Liver (tissue), 9 donors: ENCODE data around the gene MEOX2. TPM values are rescaled to one million over a fixed set of nuclear protein-coding genes. Genes with fewer than 3 reads are reported as not detected.

ENCODE experiments used
- DNase-seq: peaks from one replicate; pipeline ENCODE4 v3.0.0-alpha.2; 2017; ENCODE audit warnings: low spot score
- H3K27ac ChIP-seq, 2 donors: one replicate each; pipeline ENCODE4 v1.7.0; 2013; ENCODE audit warnings: inconsistent platforms in 2 of 2, low read length in 2 of 2, control low read depth in 1 of 2, low read depth in 1 of 2, mild to moderate bottlenecking in 1 of 2
- H3K27me3 ChIP-seq, 4 donors: one replicate each; pipeline versions ENCODE4 v1.6.1 to v1.7.0; 2013; ENCODE audit warnings: low read length in 3 of 4, inconsistent platforms in 1 of 4, mild to moderate bottlenecking in 1 of 4, moderate library complexity in 1 of 4; ENCODE audit not compliant: control insufficient read depth in 4 of 4, insufficient read depth in 4 of 4
- H3K36me3 ChIP-seq, 4 donors: one replicate each; pipeline versions ENCODE4 v1.6.1 to v1.7.0; 2013; ENCODE audit warnings: low read length in 3 of 4, mild to moderate bottlenecking in 3 of 4, low read depth in 1 of 4, moderate library complexity in 1 of 4; ENCODE audit not compliant: control insufficient read depth in 4 of 4, insufficient read depth in 3 of 4
- H3K4me1 ChIP-seq, 4 donors: one replicate each; pipeline versions ENCODE4 v1.6.1 to v1.7.0; 2013; ENCODE audit warnings: low read length in 3 of 4, mild to moderate bottlenecking in 3 of 4, moderate library complexity in 1 of 4; ENCODE audit not compliant: control insufficient read depth in 4 of 4, insufficient read depth in 4 of 4
- H3K4me3 ChIP-seq, 3 donors: one replicate each; pipeline versions ENCODE4 v1.6.1 to v1.7.0; 2013; ENCODE audit warnings: low read length in 3 of 3, control low read depth in 1 of 3, low read depth in 1 of 3, mild to moderate bottlenecking in 1 of 3
- H3K9ac ChIP-seq, 2 donors: one replicate each; pipeline ENCODE4 v1.7.0; 2013; ENCODE audit warnings: low read length in 2 of 2, mild to moderate bottlenecking in 2 of 2, moderate library complexity in 2 of 2, control low read depth in 1 of 2, low read depth in 1 of 2
- H3K9me3 ChIP-seq, 4 donors: one replicate each; pipeline versions ENCODE4 v1.6.1 to v1.7.0; 2013; ENCODE audit warnings: low read length in 3 of 4; ENCODE audit not compliant: control insufficient read depth in 4 of 4
- ATF3 ChIP-seq: IDR thresholded peaks from 2 replicates; pipeline ENCODE4 v1.6.1; 2016; ENCODE audit warnings: antibody characterized with exemption
- CTCF ChIP-seq: fragments of 150-350 bp; IDR thresholded peaks from 2 replicates; pipeline ENCODE4 v1.5.1; 2017; ENCODE audit warnings: improper control_type of control experiment, low read depth, low read length; ENCODE audit not compliant: missing input control
- EGR1 ChIP-seq, 2 donors: IDR thresholded peaks; 2 replicates each; pipeline ENCODE4 v1.6.1; 2016 to 2018; ENCODE audit warnings: antibody characterized with exemption in 2 of 2, low read depth in 2 of 2
- FOXA1 ChIP-seq: IDR thresholded peaks from 2 replicates; pipeline ENCODE4 v1.6.1; 2016; ENCODE audit warnings: antibody characterized with exemption
- FOXA2 ChIP-seq: IDR thresholded peaks from 2 replicates; pipeline ENCODE4 v1.6.1; 2016; ENCODE audit warnings: antibody characterized with exemption
- GABPA ChIP-seq, 2 donors: IDR thresholded peaks in 1 of 2; conservative IDR thresholded peaks in 1 of 2; 2 replicates each; pipeline ENCODE4 v1.6.1; 2016; ENCODE audit warnings: antibody characterized with exemption in 2 of 2, mild to moderate bottlenecking in 1 of 2, moderate library complexity in 1 of 2
- HNF4A ChIP-seq, 2 donors: conservative IDR thresholded peaks; 2 replicates each; pipeline ENCODE4 v1.6.1; 2016; ENCODE audit warnings: antibody characterized with exemption in 2 of 2, mild to moderate bottlenecking in 2 of 2
- HNF4G ChIP-seq: IDR thresholded peaks from 2 replicates; pipeline ENCODE4 v1.6.1; 2016; ENCODE audit warnings: antibody characterized with exemption
- JUND ChIP-seq, 2 donors: IDR thresholded peaks; 2 replicates each; pipeline ENCODE4 v1.6.1; 2016; ENCODE audit warnings: antibody characterized with exemption in 2 of 2
- MAX ChIP-seq: IDR thresholded peaks from 2 replicates; pipeline ENCODE4 v1.6.1; 2016; ENCODE audit warnings: antibody characterized with exemption
- RAD21 ChIP-seq, 2 donors: IDR thresholded peaks; 2 replicates each; pipeline ENCODE4 v1.6.1; 2016; ENCODE audit warnings: antibody characterized with exemption in 2 of 2, mild to moderate bottlenecking in 2 of 2
- REST ChIP-seq: IDR thresholded peaks from 2 replicates; pipeline ENCODE4 v1.6.1; 2016; ENCODE audit warnings: antibody characterized with exemption, mild to moderate bottlenecking
- RXRA ChIP-seq, 2 donors: IDR thresholded peaks; 2 replicates each; pipeline ENCODE4 v1.6.1; 2017 to 2018; ENCODE audit warnings: antibody characterized with exemption in 2 of 2, mild to moderate bottlenecking in 1 of 2
- SP1 ChIP-seq: IDR thresholded peaks from 2 replicates; pipeline ENCODE4 v1.6.1; 2018; ENCODE audit warnings: antibody characterized with exemption, mild to moderate bottlenecking
- TAF1 ChIP-seq: conservative IDR thresholded peaks from 2 replicates; pipeline ENCODE4 v1.6.1; 2016; ENCODE audit warnings: antibody characterized with exemption, mild to moderate bottlenecking
- YY1 ChIP-seq: IDR thresholded peaks from 2 replicates; pipeline ENCODE4 v1.6.1; 2016; ENCODE audit warnings: antibody characterized with exemption, mild to moderate bottlenecking
- ZBTB33 ChIP-seq: IDR thresholded peaks from 2 replicates; pipeline ENCODE4 v1.6.1; 2016; ENCODE audit warnings: antibody characterized with exemption
- WGBS: extraction: QIAGEN DNeasy Blood & Tissue Kit; methylation state at CpG from one replicate; pipeline ENCODE4 v1.1.7; 2013; 5-methylcytosine and 5-hydroxymethylcytosine counted together
- polyA plus RNA-seq, 2 donors: library from polyadenylated mRNA; stranded (reverse) in 1 of 2; unstranded in 1 of 2; fragments of 200-250 nt in 1 of 2; fragments of >200 nt in 1 of 2; fragmentation: Nextera tagmentation in 1 of 2; extraction: Ambion mirVana in 1 of 2; gene quantifications; one replicate each; pipeline versions ENCODE4 v1.2.1 to v1.2.3, GENCODE V29; 2013 to 2015
- total RNA-seq, 2 donors: library from RNA; depleted of rRNA; stranded (reverse); fragments of >200 nt; gene quantifications; one replicate each; pipeline ENCODE4 v1.2.3, GENCODE V29; 2014
- donor health status: healthy.
- donor health status: healthy.
- donor health status: healthy.
- donor health status: healthy.
- donor health status: healthy.

MEOX2 gene
- total and polyA plus RNA-seq, 4 donors, result 0.32 to 0.70 (median 0.47) TPM

GRCh38 chr7:15688911-15689310 is 2.4 kb upstream of the MEOX2 start:
- Histone ChIP-seq H3K27ac (no peak overlapping the region), H3K36me3 (no peaks in the 10 kb centered on the region), H3K27me3 (no peaks in the 10 kb centered on the region), H3K9me3 (no peaks in the 10 kb centered on the region), H3K9ac (no peak overlapping the region), H3K4me1 (peaks cover 5 to 30% (median 21%) of the 10 kb centered on the region in 4 donors), H3K4me3 (no peak overlapping the region)
- no peak for DNase-seq
- TF ChIP-seq JUND (IDR thresholded peaks at IDR 0.05) (no peak), MAX (no peak), YY1 (no peak), REST (no peak), HNF4G (no peak), CTCF (no peak), FOXA1 (no peak), RXRA (IDR thresholded peaks at IDR 0.05) (no peak), HNF4A (conservative IDR thresholded peaks at IDR 0.05) (no peak), TAF1 (no peak), ZBTB33 (no peak), FOXA2 (no peak), ATF3 (no peak), EGR1 (IDR thresholded peaks at IDR 0.05; ENCODE audit: low read depth in 2 of 2) (no peak), SP1 (no peak), RAD21 (IDR thresholded peaks at IDR 0.05) (no peak)
- 63% methylated on average over 2 of the region's 2 CpGs for WGBS

GRCh38 chr7:15688279-15688626 is 1.8 kb upstream of the MEOX2 start:
- Histone ChIP-seq H3K4me3 (no peak overlapping the region), H3K36me3 (no peaks in the 10 kb centered on the region), H3K9me3 (no peaks in the 10 kb centered on the region), H3K9ac (no peak overlapping the region), H3K27me3 (no peaks in the 10 kb centered on the region), H3K4me1 (peaks cover 5 to 30% (median 21%) of the 10 kb centered on the region in 4 donors), H3K27ac (no peak overlapping the region)
- no peak for DNase-seq
- TF ChIP-seq JUND (IDR thresholded peaks at IDR 0.05) (no peak), REST (no peak), YY1 (no peak), CTCF (no peak), HNF4A (conservative IDR thresholded peaks at IDR 0.05) (no peak), MAX (no peak), GABPA (IDR thresholded peaks at IDR 0.05 in 1 of 2, conservative IDR thresholded peaks at IDR 0.05 in 1 of 2) (no peak), HNF4G (no peak), ATF3 (no peak), TAF1 (no peak), FOXA2 (no peak)
- 40% methylated on average over 10 of the region's 10 CpGs for WGBS
